IMR-90 (cell line): Measurements from ENCODE around the gene CPNE1. TPM values are rescaled to one million over a fixed set of nuclear protein-coding genes. Genes with fewer than 3 reads are reported as not detected.

Source experiments
- ATAC-seq: fragments of 200-7000 bp; cut with Tn5 transposase; 2 replicates; pipeline ENCODE4 v1.9.1; 2020; ENCODE audit warnings: low read depth, mild to moderate bottlenecking, moderate library complexity
- BruUV-seq: library from RNA; stranded (reverse); fragments of 400-500 nt; replicated peaks from 2 replicates; lab custom pipeline; 2021; lab: Mats Ljungman, UMichigan
- CTCF ChIA-PET: fragments of 300-600 bp; formaldehyde crosslinking; extraction: SDS; loops from one replicate; lab custom pipeline; 2021; ENCODE audit warnings: antibody characterized with exemption; lab: Yijun Ruan, JAX
- POLR2A ChIA-PET: fragments of 300-600 bp; sonication (Branson Sonifier 250); formaldehyde crosslinking; loops from one replicate; lab custom pipeline; 2022; ENCODE audit warnings: antibody characterized with exemption; ENCODE audit not compliant: unreplicated experiment; lab: Charles Lee
- DNase-seq: peaks from one replicate; pipeline ENCODE4 v3.0.0; 2013
- H2AFZ ChIP-seq: replicated peaks from 2 replicates; pipeline ENCODE3; 2013; ENCODE audit warnings: low read length, mild to moderate bottlenecking; ENCODE audit not compliant: poor library complexity
- H2AK5ac ChIP-seq: 2 replicates; pipeline ENCODE4 v1.6.1; 2013; ENCODE audit warnings: low read depth, low read length, inconsistent platforms
- H2AK9ac ChIP-seq: replicated peaks from 2 replicates; pipeline ENCODE3; 2013; ENCODE audit warnings: mild to moderate bottlenecking, low read depth, low read length, moderate library complexity; ENCODE audit not compliant: poor library complexity
- H2BK120ac ChIP-seq: 2 replicates; pipeline ENCODE4 v1.6.1; 2013; ENCODE audit warnings: low read depth, low read length, inconsistent platforms
- H2BK15ac ChIP-seq: 3 replicates; pipeline ENCODE4 v1.6.1; 2013; ENCODE audit warnings: low read depth, low read length, inconsistent platforms
- H2BK20ac ChIP-seq: 2 replicates; pipeline ENCODE4 v1.6.1; 2013; ENCODE audit warnings: low read depth, mild to moderate bottlenecking, inconsistent platforms, low read length, moderate library complexity
- H2BK5ac ChIP-seq: 2 replicates; pipeline ENCODE4 v1.6.1; 2013; ENCODE audit warnings: mild to moderate bottlenecking, low read depth, low read length, inconsistent platforms; ENCODE audit not compliant: poor library complexity, severe bottlenecking
- H3K14ac ChIP-seq: replicated peaks from 2 replicates; pipeline ENCODE4 v1.6.1; 2013; ENCODE audit warnings: low read depth, low read length, inconsistent platforms
- H3K18ac ChIP-seq: 2 replicates; pipeline ENCODE4 v1.6.1; 2013; ENCODE audit warnings: low read depth, low read length, control low read depth
- H3K23ac ChIP-seq: 2 replicates; pipeline ENCODE4 v1.6.1; 2013; ENCODE audit warnings: low read depth, low read length, inconsistent platforms
- H3K27ac ChIP-seq: 2 replicates; pipeline ENCODE4 v1.5.1; 2013; ENCODE audit warnings: mild to moderate bottlenecking, control low read depth, low read length; ENCODE audit not compliant: insufficient read depth
- H3K27me3 ChIP-seq: 2 replicates; pipeline ENCODE4 v1.6.1; 2013; ENCODE audit warnings: low read length; ENCODE audit not compliant: control insufficient read depth, insufficient read depth
- H3K36me3 ChIP-seq: 2 replicates; pipeline ENCODE4 v1.6.1; 2013; ENCODE audit warnings: low read length, mixed read lengths; ENCODE audit not compliant: control insufficient read depth, insufficient read depth
- H3K4ac ChIP-seq: 2 replicates; pipeline ENCODE4 v1.6.1; 2013; ENCODE audit warnings: low read depth, low read length, inconsistent platforms
- H3K4me1 ChIP-seq: 2 replicates; pipeline ENCODE4 v1.6.1; 2013; ENCODE audit warnings: low read length, mixed read lengths; ENCODE audit not compliant: control insufficient read depth, insufficient read depth
- H3K4me2 ChIP-seq: 2 replicates; pipeline ENCODE4 v1.6.1; 2013; ENCODE audit warnings: low read depth, mild to moderate bottlenecking, control low read depth, low read length, moderate library complexity
- H3K4me3 ChIP-seq: 2 replicates; pipeline ENCODE4 v1.5.1; 2013; ENCODE audit warnings: low read depth, mild to moderate bottlenecking, control low read depth, low read length, moderate library complexity; ENCODE audit not compliant: insufficient read depth
- H3K56ac ChIP-seq: 2 replicates; pipeline ENCODE4 v1.6.1; 2013; ENCODE audit warnings: low read length, inconsistent platforms; ENCODE audit not compliant: insufficient read depth; ENCODE audit errors: extremely low read depth
- H3K79me1 ChIP-seq, 2 experiments: 2 replicates each; pipeline ENCODE4 v1.6.1; 2013; ENCODE audit warnings: low read length in 2 of 2, inconsistent platforms in 1 of 2, low read depth in 1 of 2
- H3K9ac ChIP-seq: 2 replicates; pipeline ENCODE4 v1.6.1; 2013; ENCODE audit warnings: low read depth, low read length, control low read depth
- H3K9me1 ChIP-seq: 2 replicates; pipeline ENCODE4 v1.6.1; 2013; ENCODE audit warnings: low read length, inconsistent platforms; ENCODE audit not compliant: insufficient read depth
- H3K9me3 ChIP-seq: 2 replicates; pipeline ENCODE4 v1.6.1; 2013; ENCODE audit warnings: low read length; ENCODE audit not compliant: control insufficient read depth, insufficient read depth
- H4K20me1 ChIP-seq: 2 replicates; pipeline ENCODE4 v1.6.1; 2013; ENCODE audit warnings: low read length, inconsistent platforms; ENCODE audit not compliant: insufficient read depth
- H4K5ac ChIP-seq: 2 replicates; pipeline ENCODE4 v1.6.1; 2013; ENCODE audit warnings: mild to moderate bottlenecking, low read depth, low read length, control low read depth
- H4K8ac ChIP-seq, 2 experiments: 2 replicates each; pipeline ENCODE4 v1.6.1; 2013; ENCODE audit warnings: low read depth in 2 of 2, low read length in 2 of 2, control low read depth in 1 of 2, inconsistent platforms in 1 of 2
- H4K91ac ChIP-seq: 2 replicates; pipeline ENCODE4 v1.6.1; 2013; ENCODE audit warnings: low read depth, low read length, inconsistent platforms; ENCODE audit not compliant: insufficient read depth
- BHLHE40 ChIP-seq: fragments of 150-350 bp; IDR thresholded peaks from 2 replicates; pipeline ENCODE4 v1.6.1; 2016; ENCODE audit warnings: mild to moderate bottlenecking, low read depth, low read length
- CEBPB ChIP-seq: IDR thresholded peaks from 2 replicates; pipeline ENCODE4 v1.6.1; 2012; ENCODE audit warnings: low read depth, low read length, improper control_type of control experiment
- CHD1 ChIP-seq: IDR thresholded peaks from 2 replicates; pipeline ENCODE4 v1.6.1; 2012; ENCODE audit warnings: low read depth, low read length, improper control_type of control experiment
- CTCF ChIP-seq: conservative IDR thresholded peaks from 2 replicates; pipeline ENCODE4 v1.5.1; 2012; ENCODE audit warnings: mild to moderate bottlenecking, low read depth, low read length, improper control_type of control experiment
- FOS ChIP-seq: fragments of 150-350 bp; IDR thresholded peaks from 2 replicates; pipeline ENCODE4 v1.6.1; 2016; ENCODE audit warnings: low read depth, low read length
- MAFK ChIP-seq: IDR thresholded peaks from 2 replicates; pipeline ENCODE4 v1.6.1; 2012; ENCODE audit warnings: low read depth, low read length, improper control_type of control experiment
- MAZ ChIP-seq: IDR thresholded peaks from 2 replicates; pipeline ENCODE4 v1.6.1; 2012; ENCODE audit warnings: low read depth, mild to moderate bottlenecking, low read length, improper control_type of control experiment, moderate library complexity, borderline replicate concordance
- MXI1 ChIP-seq: IDR thresholded peaks from 2 replicates; pipeline ENCODE4 v1.6.1; 2012; ENCODE audit warnings: low read depth, mild to moderate bottlenecking, low read length, moderate library complexity, borderline replicate concordance
- POLR2A ChIP-seq: IDR thresholded peaks from 2 replicates; pipeline ENCODE4 v1.6.1; 2012; ENCODE audit warnings: mild to moderate bottlenecking, low read depth, low read length
- RAD21 ChIP-seq: IDR thresholded peaks from 2 replicates; pipeline ENCODE4 v1.6.1; 2012; ENCODE audit warnings: low read length, improper control_type of control experiment
- RCOR1 ChIP-seq: IDR thresholded peaks from 2 replicates; pipeline ENCODE4 v1.6.1; 2012; ENCODE audit warnings: mild to moderate bottlenecking, low read length, improper control_type of control experiment; ENCODE audit not compliant: insufficient replicate concordance
- RFX5 ChIP-seq: IDR thresholded peaks from 2 replicates; pipeline ENCODE4 v1.8.0; 2012; ENCODE audit warnings: low read depth, mild to moderate bottlenecking, low read length, moderate library complexity
- SMC3 ChIP-seq: fragments of 150-350 bp; IDR thresholded peaks from 2 replicates; pipeline ENCODE4 v1.6.1; 2016; ENCODE audit warnings: low read depth, mild to moderate bottlenecking, antibody characterized with exemption, low read length, moderate library complexity
- WGBS, 2 experiments: methylation state at CpG; one replicate each; pipeline versions ENCODE4 v1.1.5 to v1.1.7; 2013; ENCODE audit warnings: missing lambda C conversion rate in 2 of 2; ENCODE audit not compliant: insufficient read length in 1 of 2; ENCODE audit errors: extremely low coverage in 2 of 2; 5-methylcytosine and 5-hydroxymethylcytosine counted together
- dilution Hi-C: fragments of 300-500 bp; cut with HindIII; formaldehyde crosslinking; loops from one replicate; pipeline ENCODE4 v1.14.3; 2018; ENCODE audit warnings: low sequenced_read_pairs; ENCODE audit not compliant: unreplicated experiment
- in situ Hi-C: fragments of 300-500 bp; cut with MboI; formaldehyde crosslinking; loops from 3 replicates; pipeline ENCODE4 v1.14.3; 2019; ENCODE audit warnings: low sequenced_read_pairs, inconsistent platforms, mixed read lengths
- intact Hi-C: fragments of 100-400 bp; cut with micrococcal nuclease; formaldehyde crosslinking; loops from 2 replicates; pipeline ENCODE4 v1.10.0; 2022
- polyA plus RNA-seq, 3 experiments: library from polyadenylated mRNA; depleted of rRNA; stranded (reverse); fragments of >200 nt; gene quantifications; 2 replicates each; pipeline ENCODE4 v1.2.3, GENCODE V29; 2012; ENCODE audit warnings: low replicate concordance in 1 of 3
- total RNA-seq: library from RNA; depleted of rRNA; stranded (reverse); fragments of >200 nt; gene quantifications from 2 replicates; pipeline ENCODE4 v1.2.3, GENCODE V29; 2012
- TF ChIP-seq, protein P1 (sequence below): fragments of 150-350 bp; IDR thresholded peaks from 2 replicates; pipeline ENCODE4 v1.6.1; 2016; ENCODE audit warnings: low read depth, mild to moderate bottlenecking, low read length, moderate library complexity, borderline replicate concordance
- TF ChIP-seq, protein P2 (sequence below): fragments of 150-350 bp; IDR thresholded peaks from 2 replicates; pipeline ENCODE4 v1.6.1; 2017; ENCODE audit warnings: mild to moderate bottlenecking, antibody characterized with exemption, low read length, low read depth

The CPNE1 gene
- total and polyA plus RNA-seq, 2 of the 4 experiments (the other 2 are of a cell fraction) = 163 to 165 TPM

GRCh38 chr20:35621560-35621946 is 43.1 kb downstream of the CPNE1 start:
- Histone ChIP-seq H2BK5ac (no peak overlapping the region), H3K18ac (no peak overlapping the region), H4K8ac (no peak overlapping the region), H3K9me3 (no peaks in the 10 kb centered on the region), H3K23ac (no peak overlapping the region), H4K20me1 (0 out of 2 replicates have a peak, but pooled peaks cover 11% of the 10 kb centered on the region), H4K5ac (no peak overlapping the region), H2AFZ (no peak overlapping the region), H3K4me1 (peaks cover 10% of the 10 kb centered on the region), H3K36me3 (peaks cover 19% of the 10 kb centered on the region), H3K4me3 (no peak overlapping the region), H3K4ac (no peak overlapping the region), H3K27ac (no peak overlapping the region), H2AK5ac (no peak overlapping the region), H3K4me2 (no peak overlapping the region), H2BK15ac (no peak overlapping the region), H3K9me1 (peaks cover 11% of the 10 kb centered on the region), H3K56ac (no peak overlapping the region), H3K9ac (no peak overlapping the region), H3K27me3 (no peaks in the 10 kb centered on the region), H2AK9ac (no peak overlapping the region), H4K91ac (no peak overlapping the region), H3K14ac (no peak overlapping the region), H2BK20ac (no peak overlapping the region), H3K79me1 (peaks cover 7 to 31% of the 10 kb centered on the region in 2 experiments), H2BK120ac (no peak overlapping the region)
- no CpG with 5 or more reads among the region's 2 CpGs for WGBS, 2 experiments
- in situ Hi-C loops = no loop called here
- POLR2A ChIA-PET = no interaction called here
- DNase-seq (no peak), ATAC-seq (no peak)
- TF ChIP-seq BHLHE40 = no peak
- no peak for TF ChIP-seq POLR2A
- TF ChIP-seq MXI1 = no peak
- TF ChIP-seq MAFK = no peak
- no peak for TF ChIP-seq MAZ
- TF ChIP-seq RCOR1 = no peak
- TF ChIP-seq, protein P1, sequence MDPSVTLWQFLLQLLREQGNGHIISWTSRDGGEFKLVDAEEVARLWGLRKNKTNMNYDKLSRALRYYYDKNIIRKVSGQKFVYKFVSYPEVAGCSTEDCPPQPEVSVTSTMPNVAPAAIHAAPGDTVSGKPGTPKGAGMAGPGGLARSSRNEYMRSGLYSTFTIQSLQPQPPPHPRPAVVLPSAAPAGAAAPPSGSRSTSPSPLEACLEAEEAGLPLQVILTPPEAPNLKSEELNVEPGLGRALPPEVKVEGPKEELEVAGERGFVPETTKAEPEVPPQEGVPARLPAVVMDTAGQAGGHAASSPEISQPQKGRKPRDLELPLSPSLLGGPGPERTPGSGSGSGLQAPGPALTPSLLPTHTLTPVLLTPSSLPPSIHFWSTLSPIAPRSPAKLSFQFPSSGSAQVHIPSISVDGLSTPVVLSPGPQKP = no peak
- no peak for TF ChIP-seq RAD21
- TF ChIP-seq FOS = no peak
- no peak for TF ChIP-seq CEBPB
- TF ChIP-seq RFX5 = no peak
- TF ChIP-seq, protein P2, sequence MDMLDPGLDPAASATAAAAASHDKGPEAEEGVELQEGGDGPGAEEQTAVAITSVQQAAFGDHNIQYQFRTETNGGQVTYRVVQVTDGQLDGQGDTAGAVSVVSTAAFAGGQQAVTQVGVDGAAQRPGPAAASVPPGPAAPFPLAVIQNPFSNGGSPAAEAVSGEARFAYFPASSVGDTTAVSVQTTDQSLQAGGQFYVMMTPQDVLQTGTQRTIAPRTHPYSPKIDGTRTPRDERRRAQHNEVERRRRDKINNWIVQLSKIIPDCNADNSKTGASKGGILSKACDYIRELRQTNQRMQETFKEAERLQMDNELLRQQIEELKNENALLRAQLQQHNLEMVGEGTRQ = no peak
- TF ChIP-seq CHD1 = no peak
- no peak for TF ChIP-seq SMC3
- no peak for TF ChIP-seq CTCF
- intact Hi-C loops = no loop called here
- dilution Hi-C loops = no loop called here
- BruUV-seq = no TSS peak
- CTCF ChIA-PET = no interaction called here
